HCT116 (cell line): ENCODE results near the gene GALNT2. TPM values are rescaled to one million over a fixed set of nuclear protein-coding genes. Genes with fewer than 3 reads are reported as not detected.

Experiments used
- ATAC-seq: fragments of 200-7000 bp; cut with Tn5 transposase; 2 replicates; pipeline ENCODE4 v1.9.1; 2020; ENCODE audit warnings: mild to moderate bottlenecking, moderate library complexity
- BruUV-seq: library from RNA; stranded (reverse); fragments of 400-500 nt; replicated peaks from 2 replicates; lab custom pipeline; 2021; lab: Mats Ljungman, UMichigan
- CTCF ChIA-PET: fragments of 300-600 bp; sonication (Branson Sonifier 250); formaldehyde crosslinking; loops from one replicate; lab custom pipeline; 2021; ENCODE audit warnings: antibody characterized with exemption; lab: Charles Lee
- POLR2A ChIA-PET: fragments of 300-600, 350-600 bp; sonication (Branson Sonifier 250); formaldehyde crosslinking; loops from one replicate; lab custom pipeline; 2021; ENCODE audit warnings: antibody characterized with exemption; lab: Charles Lee
- RAD21 ChIA-PET, 2 experiments: fragments of 300-600 bp; sonication (Branson Sonifier 250); formaldehyde crosslinking; loops; one replicate each; lab custom pipeline; 2023; ENCODE audit warnings: low total read pairs in 2 of 2; ENCODE audit not compliant: uncharacterized antibody in 2 of 2, unreplicated experiment in 2 of 2, low non-redundant PET in 1 of 2; lab: Charles Lee
- DNase-seq: peaks from one replicate; pipeline ENCODE4 v3.0.0-alpha.2; 2010; ENCODE audit warnings: low read depth, low spot score
- H2AFZ ChIP-seq: fragments of 200-600 bp; shearing (Covaris generic), sonication (generic); 2 replicates; pipeline ENCODE4 v1.6.1; 2017; ENCODE audit warnings: low read depth, mixed run types, mixed read lengths, antibody characterized with exemption, low read length; ENCODE audit not compliant: poor library complexity, severe bottlenecking
- H3K27ac ChIP-seq: 2 replicates; pipeline ENCODE4 v1.5.1; 2012; ENCODE audit warnings: low read depth, low read length
- H3K27me3 ChIP-seq: fragments of 200-600 bp; sonication (generic); 2 replicates; pipeline ENCODE4 v1.6.1; 2016; ENCODE audit warnings: mixed run types, low read length, mixed read lengths; ENCODE audit not compliant: insufficient read depth
- H3K36me3 ChIP-seq, 2 experiments: fragments of 200-500 bp in 1 of 2; fragments of 200-600 bp in 1 of 2; sonication (Bioruptor generic) in 1 of 2; sonication (generic) in 1 of 2; 2 replicates each; pipeline versions ENCODE4 v1.5.1 to v1.6.1; 2014 to 2016; ENCODE audit warnings: low read length in 2 of 2, inconsistent platforms in 1 of 2, mixed read lengths in 1 of 2, mixed run types in 1 of 2; ENCODE audit not compliant: insufficient read depth in 2 of 2, control insufficient read depth in 1 of 2
- H3K4me1 ChIP-seq, 2 experiments: fragments of 200-600 bp in 1 of 2; sonication (generic) in 1 of 2; 2 replicates each; pipeline versions ENCODE4 v1.5.1 to v1.6.1; 2012 to 2017; ENCODE audit warnings: low read length in 2 of 2, inconsistent platforms in 1 of 2, mild to moderate bottlenecking in 1 of 2, mixed read lengths in 1 of 2, mixed run types in 1 of 2, moderate library complexity in 1 of 2; ENCODE audit not compliant: insufficient read depth in 2 of 2, control insufficient read depth in 1 of 2
- H3K4me2 ChIP-seq: fragments of 200-600 bp; sonication (generic); 2 replicates; pipeline ENCODE4 v1.6.1; 2017; ENCODE audit warnings: mixed run types, low read length, mixed read lengths
- H3K4me3 ChIP-seq, 2 experiments: fragments of 200-600 bp in 1 of 2; sonication (generic) in 1 of 2; replicated peaks in 1 of 2; 2 replicates each; pipeline ENCODE4 v1.5.1; 2011 to 2016; ENCODE audit warnings: low read length in 2 of 2, control low read depth in 1 of 2, low read depth in 1 of 2, mild to moderate bottlenecking in 1 of 2, mixed read lengths in 1 of 2, mixed run types in 1 of 2
- H3K79me2 ChIP-seq: fragments of 200-600 bp; sonication (generic); 2 replicates; pipeline ENCODE4 v1.6.1; 2017; ENCODE audit warnings: mild to moderate bottlenecking, mixed run types, low read length, moderate library complexity, mixed read lengths; ENCODE audit not compliant: insufficient read depth
- H3K9ac ChIP-seq: fragments of 200-600 bp; sonication (generic); 2 replicates; pipeline ENCODE4 v1.6.1; 2016; ENCODE audit warnings: low read length, mixed read lengths
- H3K9me2 ChIP-seq: fragments of 200-600 bp; sonication (generic), shearing (Covaris generic); 2 replicates; pipeline ENCODE4 v1.6.1; 2017; ENCODE audit warnings: mixed run types, mild to moderate bottlenecking, moderate library complexity; ENCODE audit not compliant: insufficient read depth
- H3K9me3 ChIP-seq, 2 experiments: fragments of 200-500 bp in 1 of 2; fragments of 200-600 bp in 1 of 2; sonication (Bioruptor generic) in 1 of 2; sonication (generic) in 1 of 2; 2 replicates each; pipeline ENCODE4 v1.6.1; 2014 to 2017; ENCODE audit warnings: low read length in 2 of 2, mixed read lengths in 2 of 2, inconsistent platforms in 1 of 2, low read depth in 1 of 2, mild to moderate bottlenecking in 1 of 2, mixed run types in 1 of 2, moderate library complexity in 1 of 2; ENCODE audit not compliant: control insufficient read depth in 1 of 2, insufficient read depth in 1 of 2
- H4K20me1 ChIP-seq: fragments of 200-600 bp; sonication (generic), shearing (Covaris generic); 2 replicates; pipeline ENCODE4 v1.6.1; 2017; ENCODE audit warnings: mixed run types, mild to moderate bottlenecking, moderate library complexity; ENCODE audit not compliant: insufficient read depth
- CBX3 ChIP-seq: IDR thresholded peaks from 2 replicates; pipeline ENCODE4 v1.6.1; 2012; ENCODE audit warnings: low read depth
- EGR1 ChIP-seq: IDR thresholded peaks from 2 replicates; pipeline ENCODE4 v1.6.1; 2012; ENCODE audit warnings: low read depth
- ELF1 ChIP-seq: IDR thresholded peaks from 2 replicates; pipeline ENCODE4 v1.6.1; 2012; ENCODE audit warnings: low read depth, borderline replicate concordance
- EZH2 ChIP-seq: fragments of 200-600 bp; sonication (generic); IDR thresholded peaks from 2 replicates; pipeline ENCODE4 v1.6.1; 2017; ENCODE audit warnings: antibody characterized with exemption, mixed run types
- EZH2phosphoT487 ChIP-seq: fragments of 200-600 bp; IDR thresholded peaks from 2 replicates; pipeline ENCODE4 v1.6.1; 2018; ENCODE audit warnings: antibody characterized with exemption, borderline replicate concordance
- FOSL1 ChIP-seq: IDR thresholded peaks from 2 replicates; pipeline ENCODE4 v1.6.1; 2012; ENCODE audit warnings: low read depth
- JUND ChIP-seq: IDR thresholded peaks from 2 replicates; pipeline ENCODE4 v1.6.1; 2012
- RAD21 ChIP-seq: IDR thresholded peaks from 2 replicates; pipeline ENCODE4 v1.6.1; 2012; ENCODE audit warnings: low read depth, mild to moderate bottlenecking
- REST ChIP-seq: IDR thresholded peaks from 2 replicates; pipeline ENCODE4 v1.6.1; 2012; ENCODE audit warnings: low read depth
- SIN3A ChIP-seq: IDR thresholded peaks from 2 replicates; pipeline ENCODE4 v1.6.1; 2012; ENCODE audit warnings: low read depth
- SRF ChIP-seq: IDR thresholded peaks from 2 replicates; pipeline ENCODE4 v1.6.1; 2012; ENCODE audit warnings: low read depth
- YY1 ChIP-seq: IDR thresholded peaks from 2 replicates; pipeline ENCODE4 v1.6.1; 2011; ENCODE audit warnings: low read length, low read depth, moderate library complexity, mild to moderate bottlenecking; ENCODE audit not compliant: insufficient replicate concordance; ENCODE audit errors: extremely low read depth
- ZFX ChIP-seq: fragments of 450-650 bp; IDR thresholded peaks from 2 replicates; pipeline ENCODE4 v1.6.1; 2017
- ZNF274 ChIP-seq: fragments of 200-500 bp; sonication (Bioruptor generic); IDR thresholded peaks from 2 replicates; pipeline ENCODE4 v1.6.1; 2014; ENCODE audit warnings: mild to moderate bottlenecking, low read depth, low read length, inconsistent platforms
- intact Hi-C: fragments of 100-400 bp; cut with micrococcal nuclease; formaldehyde crosslinking; loops from 2 replicates; pipeline ENCODE4 v1.10.0; 2022
- total RNA-seq: library from RNA; stranded (reverse); gene quantifications from one replicate; pipeline ENCODE4 v1.2.1, GENCODE V29; 2021; ENCODE audit not compliant: unreplicated experiment
- TF ChIP-seq, protein P1 (sequence below): IDR thresholded peaks from 2 replicates; pipeline ENCODE4 v1.6.1; 2012
- TF ChIP-seq, protein P2 (sequence below): IDR thresholded peaks from 2 replicates; pipeline ENCODE4 v1.6.1; 2011; ENCODE audit warnings: mild to moderate bottlenecking, low read length, moderate library complexity; ENCODE audit not compliant: insufficient replicate concordance; ENCODE audit errors: extremely low read depth

GALNT2 gene
- total RNA-seq, 1 experiment from 2014 or later = 40.8 TPM

DNA sequence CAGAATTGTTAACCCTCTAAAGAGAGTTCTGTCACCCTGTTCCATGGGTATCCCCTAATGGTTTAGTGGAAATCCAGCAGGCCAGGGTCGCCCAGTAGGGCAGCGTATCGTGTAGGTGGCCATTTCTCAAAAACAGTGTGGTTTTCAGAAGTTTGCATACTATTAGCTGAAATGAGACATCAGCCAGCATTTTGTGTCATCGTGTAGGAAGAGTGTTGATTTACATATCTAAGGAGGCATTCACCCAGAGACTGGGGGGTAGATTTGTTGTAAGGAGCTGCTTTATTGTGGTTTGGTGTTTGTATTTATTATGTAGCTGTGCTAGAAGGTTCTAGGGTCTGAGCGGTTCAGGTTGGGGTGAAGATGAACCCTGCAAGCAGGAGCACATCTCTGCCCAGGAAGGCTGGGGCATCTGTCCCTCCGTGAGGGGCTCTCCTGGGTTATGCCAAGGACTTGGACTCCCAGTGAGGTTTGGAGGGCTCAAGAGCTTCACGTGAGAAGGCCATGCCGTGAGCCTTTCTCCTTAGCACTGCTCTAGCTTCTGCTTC, 184.7 kb downstream of the GALNT2 start:
- Histone ChIP-seq H3K79me2 (no peaks in the 10 kb centered on the region), H3K4me1 (no peaks in the 10 kb centered on the region), H3K4me3 (no peak overlapping the region), H2AFZ (no peak overlapping the region), H3K4me2 (no peak overlapping the region)
- TF ChIP-seq EZH2phosphoT487 = no peak
- TF ChIP-seq YY1 = no peak
- no peak for TF ChIP-seq EZH2
- TF ChIP-seq ELF1 = no peak
- TF ChIP-seq CBX3 = no peak
- TF ChIP-seq ZFX = no peak
- TF ChIP-seq SRF = no peak
- TF ChIP-seq, protein P1, sequence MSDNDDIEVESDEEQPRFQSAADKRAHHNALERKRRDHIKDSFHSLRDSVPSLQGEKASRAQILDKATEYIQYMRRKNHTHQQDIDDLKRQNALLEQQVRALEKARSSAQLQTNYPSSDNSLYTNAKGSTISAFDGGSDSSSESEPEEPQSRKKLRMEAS = no peak
- TF ChIP-seq EGR1 = no peak
- TF ChIP-seq RAD21 = no peak
- no peak for TF ChIP-seq JUND
- TF ChIP-seq, all 23 proteins: peak for 0
- Histone ChIP-seq H3K27ac (no peak overlapping the region), H3K9me3 (no peaks in the 10 kb centered on the region), H3K9ac (no peak overlapping the region), H3K9me2 (no peaks in the 10 kb centered on the region), H4K20me1 (no peaks in the 10 kb centered on the region), H3K36me3 (no peaks in the 10 kb centered on the region; a peak in 1 of 4 replicates), H3K27me3 (no peaks in the 10 kb centered on the region)
- BruUV-seq = no TSS peak
- ATAC-seq (no peak), DNase-seq (no peak)
- ChIA-PET CTCF (no interaction called here), POLR2A (no interaction called here), RAD21 (no interaction called here)
- intact Hi-C loops = no loop called here

- Histone ChIP-seq H3K4me3 (no peak overlapping the region), H3K4me1 (no peaks in the 10 kb centered on the region), H4K20me1 (no peaks in the 10 kb centered on the region), H3K9me2 (no peaks in the 10 kb centered on the region), H3K27me3 (no peaks in the 10 kb centered on the region), H3K9me3 (no peaks in the 10 kb centered on the region), H3K4me2 (no peak overlapping the region), H3K79me2 (no peaks in the 10 kb centered on the region), H2AFZ (no peak overlapping the region), H3K9ac (no peak overlapping the region), H3K36me3 (no peaks in the 10 kb centered on the region; a peak in 1 of 4 replicates), H3K27ac (no peak overlapping the region)
- no peak for DNase-seq
- RAD21 ChIA-PET = no interaction called here
- CTCF ChIA-PET = no interaction called here
- no peak for ATAC-seq
- POLR2A ChIA-PET = no interaction called here
- no TSS peak for BruUV-seq
- intact Hi-C loops = no loop called here
- TF ChIP-seq RAD21 = no peak
- no peak for TF ChIP-seq SRF
- TF ChIP-seq REST = no peak
- TF ChIP-seq EZH2 = no peak
- TF ChIP-seq SIN3A = no peak
- TF ChIP-seq, protein P1 = no peak
- TF ChIP-seq FOSL1 = no peak
- no peak for TF ChIP-seq CBX3
- TF ChIP-seq ZNF274 = no peak
- TF ChIP-seq JUND = no peak
- TF ChIP-seq, protein P2, sequence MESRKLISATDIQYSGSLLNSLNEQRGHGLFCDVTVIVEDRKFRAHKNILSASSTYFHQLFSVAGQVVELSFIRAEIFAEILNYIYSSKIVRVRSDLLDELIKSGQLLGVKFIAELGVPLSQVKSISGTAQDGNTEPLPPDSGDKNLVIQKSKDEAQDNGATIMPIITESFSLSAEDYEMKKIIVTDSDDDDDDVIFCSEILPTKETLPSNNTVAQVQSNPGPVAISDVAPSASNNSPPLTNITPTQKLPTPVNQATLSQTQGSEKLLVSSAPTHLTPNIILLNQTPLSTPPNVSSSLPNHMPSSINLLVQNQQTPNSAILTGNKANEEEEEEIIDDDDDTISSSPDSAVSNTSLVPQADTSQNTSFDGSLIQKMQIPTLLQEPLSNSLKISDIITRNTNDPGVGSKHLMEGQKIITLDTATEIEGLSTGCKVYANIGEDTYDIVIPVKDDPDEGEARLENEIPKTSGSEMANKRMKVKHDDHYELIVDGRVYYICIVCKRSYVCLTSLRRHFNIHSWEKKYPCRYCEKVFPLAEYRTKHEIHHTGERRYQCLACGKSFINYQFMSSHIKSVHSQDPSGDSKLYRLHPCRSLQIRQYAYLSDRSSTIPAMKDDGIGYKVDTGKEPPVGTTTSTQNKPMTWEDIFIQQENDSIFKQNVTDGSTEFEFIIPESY = no peak
Measured at GRCh38 chr1:230253150-230253549, 186.1 kb downstream of the GALNT2 start.
